AG10803 (cell line): ENCODE results near the gene FYTTD1.

Source experiments
- DNase-seq: peaks from one replicate; pipeline ENCODE4 v3.0.0; 2010; ENCODE audit warnings: low read depth
- H3K4me3 ChIP-seq: 2 replicates; pipeline ENCODE4 v1.5.1; 2011; ENCODE audit warnings: mild to moderate bottlenecking, low read length, control low read depth
- TF ChIP-seq, protein P1 (sequence below): conservative IDR thresholded peaks from 2 replicates; pipeline ENCODE4 v1.5.1; 2011; ENCODE audit warnings: mild to moderate bottlenecking, low read length, control low read depth, inconsistent platforms

FYTTD1 gene

DNA sequence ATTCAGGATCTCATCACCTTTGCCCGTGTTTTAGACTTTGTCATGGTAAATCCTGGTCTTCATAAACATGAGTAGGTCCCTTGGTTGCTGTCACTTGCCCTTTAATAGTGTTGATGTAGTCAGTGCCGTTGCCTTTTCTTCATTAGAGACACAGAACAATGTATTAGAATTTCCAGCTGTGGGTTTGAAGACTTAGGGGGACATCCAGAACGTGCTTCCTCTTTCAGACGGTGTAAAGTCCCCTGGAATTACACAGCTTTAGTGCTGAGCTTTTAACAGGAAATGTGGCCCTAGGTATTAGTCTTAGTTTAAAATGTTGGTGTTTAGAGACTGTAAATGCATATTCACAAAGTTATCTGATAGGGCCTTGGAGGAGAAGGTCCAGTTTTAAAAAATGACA is 32.5 kb downstream of the FYTTD1 start:
- no peak for DNase-seq
- TF ChIP-seq, protein P1, sequence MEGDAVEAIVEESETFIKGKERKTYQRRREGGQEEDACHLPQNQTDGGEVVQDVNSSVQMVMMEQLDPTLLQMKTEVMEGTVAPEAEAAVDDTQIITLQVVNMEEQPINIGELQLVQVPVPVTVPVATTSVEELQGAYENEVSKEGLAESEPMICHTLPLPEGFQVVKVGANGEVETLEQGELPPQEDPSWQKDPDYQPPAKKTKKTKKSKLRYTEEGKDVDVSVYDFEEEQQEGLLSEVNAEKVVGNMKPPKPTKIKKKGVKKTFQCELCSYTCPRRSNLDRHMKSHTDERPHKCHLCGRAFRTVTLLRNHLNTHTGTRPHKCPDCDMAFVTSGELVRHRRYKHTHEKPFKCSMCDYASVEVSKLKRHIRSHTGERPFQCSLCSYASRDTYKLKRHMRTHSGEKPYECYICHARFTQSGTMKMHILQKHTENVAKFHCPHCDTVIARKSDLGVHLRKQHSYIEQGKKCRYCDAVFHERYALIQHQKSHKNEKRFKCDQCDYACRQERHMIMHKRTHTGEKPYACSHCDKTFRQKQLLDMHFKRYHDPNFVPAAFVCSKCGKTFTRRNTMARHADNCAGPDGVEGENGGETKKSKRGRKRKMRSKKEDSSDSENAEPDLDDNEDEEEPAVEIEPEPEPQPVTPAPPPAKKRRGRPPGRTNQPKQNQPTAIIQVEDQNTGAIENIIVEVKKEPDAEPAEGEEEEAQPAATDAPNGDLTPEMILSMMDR = no peak
- no peak overlapping the region for H3K4me3 ChIP-seq

DNA sequence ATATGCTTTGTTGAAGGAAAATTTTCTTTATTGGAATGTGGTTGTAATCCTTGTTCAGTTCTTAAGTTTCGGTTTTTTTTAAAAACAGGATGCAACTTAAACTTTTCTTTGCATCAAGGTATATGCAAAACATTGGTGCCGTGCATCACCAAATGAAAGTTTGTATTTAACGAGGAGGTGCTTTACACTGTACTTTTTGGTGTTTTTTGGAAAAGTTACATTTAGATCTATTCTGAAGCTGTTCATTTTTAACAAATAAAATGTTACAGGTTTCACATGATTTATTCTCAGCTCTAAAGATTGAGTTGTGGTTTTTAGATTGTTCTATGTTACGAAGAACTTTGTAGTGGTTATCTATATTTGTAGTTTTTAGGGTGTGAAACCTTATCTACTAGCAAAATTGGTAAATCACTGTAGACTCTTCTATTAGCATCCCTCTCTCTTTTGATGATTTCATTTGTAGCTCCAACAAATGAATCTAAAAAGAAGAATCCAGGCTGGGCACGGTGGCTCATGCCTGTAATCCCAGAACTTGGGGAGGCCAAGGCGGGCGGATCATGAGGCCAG is 34.4 kb downstream of the FYTTD1 start:
- TF ChIP-seq, protein P1 = no peak
- DNase-seq = no peak
- H3K4me3 ChIP-seq = no peak overlapping the region

DNA sequence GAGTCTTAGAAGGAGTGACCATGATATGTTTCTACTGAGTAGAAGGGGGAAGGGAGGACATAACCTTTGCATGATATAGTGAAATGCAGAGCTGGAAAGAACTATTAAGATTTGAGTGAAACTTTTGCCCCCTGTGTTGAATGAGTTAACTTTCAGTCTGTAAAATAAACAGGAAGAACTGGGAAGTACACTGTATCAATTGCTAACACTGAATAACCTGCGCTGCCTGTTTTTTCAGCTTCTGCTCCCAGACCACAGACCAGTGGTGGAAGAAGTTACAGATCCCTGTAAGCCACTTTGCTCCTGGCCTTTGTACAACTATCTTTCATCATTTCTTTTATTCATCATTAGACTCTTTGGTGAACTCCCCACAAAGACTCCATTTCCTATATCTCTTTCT is 37.7 kb downstream of the FYTTD1 start:
- DNase-seq = no peak
- TF ChIP-seq, protein P1 = no peak
- no peak overlapping the region for H3K4me3 ChIP-seq

DNA sequence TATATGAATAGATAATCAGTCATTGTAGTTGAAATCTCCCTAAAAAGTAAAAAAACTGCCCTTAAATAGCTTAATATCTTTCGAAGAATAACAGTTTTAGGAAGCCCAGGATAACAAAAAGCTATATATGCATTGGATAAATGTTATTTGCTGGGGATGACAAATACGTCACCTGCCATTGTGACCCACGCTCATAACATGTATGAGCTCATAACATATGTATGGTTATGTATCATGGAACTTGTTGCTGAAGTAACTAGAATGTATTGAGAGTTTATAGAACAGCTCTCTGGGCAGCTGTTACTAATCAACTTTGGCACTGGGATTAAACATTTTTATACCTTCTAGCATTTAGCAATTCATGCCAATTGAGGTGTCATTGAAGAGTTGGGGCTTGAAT is 39.6 kb downstream of the FYTTD1 start:
- H3K4me3 ChIP-seq = no peak overlapping the region
- TF ChIP-seq, protein P1 = no peak
- no peak for DNase-seq

DNA sequence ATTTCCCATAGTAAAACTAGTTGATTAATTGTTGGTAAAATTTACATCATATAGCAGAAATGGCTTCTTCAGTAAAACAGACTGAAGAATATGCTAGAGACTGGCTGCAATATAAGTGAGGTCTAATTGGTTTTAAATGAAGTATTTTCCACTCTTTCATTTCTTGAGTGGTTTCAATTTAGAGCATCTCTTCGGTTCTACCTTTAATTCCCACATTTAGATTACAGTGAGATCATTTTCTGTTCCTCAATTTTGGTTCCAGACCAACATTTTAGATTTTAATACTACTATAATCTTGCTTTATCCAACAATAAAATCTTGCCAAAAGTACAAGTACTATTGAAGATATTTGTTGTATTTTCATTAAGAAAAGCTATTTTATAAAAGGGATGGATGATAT is 40.4 kb downstream of the FYTTD1 start:
- TF ChIP-seq, protein P1 = no peak
- no peak overlapping the region for H3K4me3 ChIP-seq
- no peak for DNase-seq

DNA sequence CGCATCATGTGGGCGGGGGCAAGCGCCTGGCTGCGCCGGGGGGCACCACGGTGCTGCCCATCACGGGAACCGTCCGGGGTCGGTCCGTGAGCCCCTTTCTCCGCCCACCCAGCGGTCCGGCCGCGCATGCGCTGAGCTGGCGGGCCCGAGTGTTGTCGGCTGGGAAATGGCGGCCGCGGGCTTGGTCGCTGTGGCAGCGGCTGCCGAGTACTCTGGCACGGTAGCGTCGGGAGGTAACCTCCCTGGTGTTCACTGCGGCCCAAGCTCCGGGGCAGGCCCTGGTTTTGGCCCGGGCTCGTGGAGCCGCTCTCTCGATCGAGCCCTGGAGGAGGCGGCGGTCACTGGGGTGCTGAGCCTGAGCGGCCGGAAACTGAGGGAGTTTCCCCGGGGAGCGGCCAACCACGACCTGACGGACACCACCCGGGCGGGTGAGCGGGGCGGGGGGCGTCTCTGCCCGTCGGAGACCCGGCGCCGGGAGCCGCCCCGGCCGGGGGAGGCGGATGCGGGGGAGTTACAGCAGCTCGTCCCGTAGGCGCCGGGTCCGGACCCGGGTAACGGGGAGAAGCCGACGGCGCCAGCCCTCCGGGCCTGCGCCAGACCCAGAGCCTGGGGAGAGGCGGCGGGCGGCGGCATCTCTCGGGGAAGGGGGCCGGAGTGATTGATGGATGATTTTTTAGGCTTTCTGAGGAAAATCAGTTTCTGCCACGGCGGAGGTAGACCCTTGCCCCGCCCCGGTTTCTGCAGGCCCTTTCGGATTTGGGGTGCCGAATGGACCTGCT is 41.6 kb downstream of the FYTTD1 start, which contains the start of gene LRCH3:
TSS of gene LRCH3 (plus strand) at position 142 of the 779 bp plus-strand sequence. CDS start at position 167, 25 bp downstream.
- DNase-seq = peak; percentile 72
- peak within 1 kb of the TSS; percentile 86 for H3K4me3 ChIP-seq
- TF ChIP-seq, protein P1 = no peak
